ENCODE data around the gene ASCC1. TPM values are rescaled to one million over a fixed set of nuclear protein-coding genes. Genes with fewer than 3 reads are reported as not detected.

The ASCC1 gene
- total RNA-seq, 1 donor from 2014 or later = 33.9 TPM

DNA sequence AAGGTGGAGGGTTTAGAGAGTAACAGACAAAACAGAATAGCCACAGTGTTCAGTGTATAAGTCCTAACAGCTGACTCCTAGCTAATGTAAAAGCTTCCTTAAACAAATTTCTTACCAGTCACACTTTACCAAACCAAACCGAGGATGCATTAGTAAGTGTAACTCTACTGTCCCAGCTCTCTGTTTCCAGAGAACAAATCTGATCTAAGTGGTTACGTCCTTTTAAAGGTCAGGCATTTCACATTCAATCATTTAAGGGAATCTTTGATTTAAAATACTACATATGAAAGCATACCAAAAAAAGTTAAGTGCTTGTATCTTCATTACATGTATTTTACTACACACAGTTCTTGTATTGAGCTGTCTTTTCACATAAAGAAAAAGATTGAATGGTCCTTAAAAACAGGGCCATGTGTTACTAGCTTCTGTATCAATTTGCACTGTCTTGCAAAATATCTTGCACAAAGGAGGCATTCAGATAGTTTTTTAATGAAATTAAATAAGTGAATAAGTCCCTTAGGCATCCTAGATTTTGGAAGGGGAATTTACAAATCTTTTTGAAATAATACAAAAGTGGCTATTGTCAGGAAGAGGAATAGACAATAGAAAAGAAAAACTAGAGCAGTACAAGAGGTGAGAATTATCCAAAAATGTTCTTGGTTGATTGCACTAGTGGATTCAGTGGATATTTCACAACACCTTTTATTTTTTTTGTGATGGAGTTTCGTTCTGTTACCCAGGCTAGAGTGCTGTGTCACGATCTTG lies 69.3 kb downstream of the ASCC1 start:
- H2AFZ ChIP-seq (ENCODE audit: low read depth, low read length) = no peak overlapping the region
- no peak overlapping the region for H3K27ac Mint-ChIP-seq (ENCODE audit: unreplicated experiment)
- DNase-seq (ENCODE audit: low read depth) (no peak), FAIRE-seq (no peak)
- no peaks in the 10 kb centered on the region for H3K27me3 ChIP-seq (ENCODE audit: insufficient read depth, low read length)
- no peak overlapping the region for H3K4me3 Mint-ChIP-seq (ENCODE audit: unreplicated experiment)
- H3K36me3 Mint-ChIP-seq (ENCODE audit: low read depth, unreplicated experiment) = peaks cover 2% of the 10 kb centered on the region
- no peaks in the 10 kb centered on the region for H3K27me3 Mint-ChIP-seq (ENCODE audit: low read depth, unreplicated experiment)
- H3K4me3 ChIP-seq (ENCODE audit: insufficient read depth, low read depth, low read length) = no peak overlapping the region
- H3K36me3 ChIP-seq (ENCODE audit: insufficient read depth, low read length) = no peaks in the 10 kb centered on the region
- no peaks in the 10 kb centered on the region for H3K9me3 ChIP-seq (ENCODE audit: insufficient read depth, low read depth, low read length)
- no peak overlapping the region for H3K27ac ChIP-seq (ENCODE audit: low read depth, low read length)
- no peaks in the 10 kb centered on the region for H3K9me3 Mint-ChIP-seq (ENCODE audit: unreplicated experiment)
- peaks cover 13% of the 10 kb centered on the region for H3K4me1 Mint-ChIP-seq (ENCODE audit: low read depth, unreplicated experiment)
- H4K20me1 ChIP-seq (ENCODE audit: insufficient read depth, low read length) = no peaks in the 10 kb centered on the region
- H3K4me1 ChIP-seq (ENCODE audit: insufficient read depth, low read length) = no peaks in the 10 kb centered on the region
- H3K79me2 ChIP-seq (ENCODE audit: insufficient read depth, low read length) = no peaks in the 10 kb centered on the region
- TF ChIP-seq CTCF (IDR thresholded peaks at IDR 0.05; ENCODE audit: insufficient read depth, low read depth, low read length) = no peak
- TF ChIP-seq EZH2 (IDR thresholded peaks at IDR 0.05; ENCODE audit: insufficient read depth, low read length) = no peak
- H3K4me2 ChIP-seq (ENCODE audit: low read length) = no peak overlapping the region
- H3K9ac ChIP-seq (ENCODE audit: low read length) = no peak overlapping the region

- no peak overlapping the region for H3K9ac ChIP-seq (ENCODE audit: low read length)
- H3K4me2 ChIP-seq (ENCODE audit: low read length) = no peak overlapping the region
- no peaks in the 10 kb centered on the region for H4K20me1 ChIP-seq (ENCODE audit: insufficient read depth, low read length)
- H3K4me3 ChIP-seq (ENCODE audit: insufficient read depth, low read depth, low read length) = no peak overlapping the region
- DNase-seq (ENCODE audit: low read depth) (no peak), FAIRE-seq (no peak)
- H3K4me3 Mint-ChIP-seq (ENCODE audit: unreplicated experiment) = no peak overlapping the region
- H3K4me1 Mint-ChIP-seq (ENCODE audit: low read depth, unreplicated experiment) = peaks cover 13% of the 10 kb centered on the region
- no peaks in the 10 kb centered on the region for H3K27me3 Mint-ChIP-seq (ENCODE audit: low read depth, unreplicated experiment)
- no peaks in the 10 kb centered on the region for H3K79me2 ChIP-seq (ENCODE audit: insufficient read depth, low read length)
- H2AFZ ChIP-seq (ENCODE audit: low read depth, low read length) = no peak overlapping the region
- no peaks in the 10 kb centered on the region for H3K9me3 ChIP-seq (ENCODE audit: insufficient read depth, low read depth, low read length)
- H3K9me3 Mint-ChIP-seq (ENCODE audit: unreplicated experiment) = no peaks in the 10 kb centered on the region
- H3K27ac ChIP-seq (ENCODE audit: low read depth, low read length) = no peak overlapping the region
- H3K36me3 ChIP-seq (ENCODE audit: insufficient read depth, low read length) = no peaks in the 10 kb centered on the region
- peaks cover 2% of the 10 kb centered on the region for H3K36me3 Mint-ChIP-seq (ENCODE audit: low read depth, unreplicated experiment)
- TF ChIP-seq EZH2 (IDR thresholded peaks at IDR 0.05; ENCODE audit: insufficient read depth, low read length) (no peak), CTCF (IDR thresholded peaks at IDR 0.05; ENCODE audit: insufficient read depth, low read depth, low read length) (no peak)
- no peaks in the 10 kb centered on the region for H3K4me1 ChIP-seq (ENCODE audit: insufficient read depth, low read length)
- H3K27me3 ChIP-seq (ENCODE audit: insufficient read depth, low read length) = no peaks in the 10 kb centered on the region
- no peak overlapping the region for H3K27ac Mint-ChIP-seq (ENCODE audit: unreplicated experiment)
Measured at GRCh38 chr10:72146071-72146470, 70.0 kb downstream of the ASCC1 start.

- Histone ChIP-seq H3K9me3 (ENCODE audit: insufficient read depth, low read depth, low read length) (no peaks in the 10 kb centered on the region), H4K20me1 (ENCODE audit: insufficient read depth, low read length) (no peaks in the 10 kb centered on the region), H3K4me1 (ENCODE audit: insufficient read depth, low read length) (no peaks in the 10 kb centered on the region), H3K9ac (ENCODE audit: low read length) (no peak overlapping the region), H3K27ac (ENCODE audit: low read depth, low read length) (no peak overlapping the region), H3K27me3 (ENCODE audit: insufficient read depth, low read length) (no peaks in the 10 kb centered on the region), H2AFZ (ENCODE audit: low read depth, low read length) (no peak overlapping the region), H3K36me3 (ENCODE audit: insufficient read depth, low read length) (no peaks in the 10 kb centered on the region), H3K4me3 (ENCODE audit: insufficient read depth, low read depth, low read length) (no peak overlapping the region), H3K79me2 (ENCODE audit: insufficient read depth, low read length) (no peaks in the 10 kb centered on the region), H3K4me2 (ENCODE audit: low read length) (no peak overlapping the region)
- Mint-ChIP-seq H3K9me3 (ENCODE audit: unreplicated experiment) (no peaks in the 10 kb centered on the region), H3K36me3 (ENCODE audit: low read depth, unreplicated experiment) (peaks cover 2% of the 10 kb centered on the region), H3K4me1 (ENCODE audit: low read depth, unreplicated experiment) (peaks cover 13% of the 10 kb centered on the region), H3K27me3 (ENCODE audit: low read depth, unreplicated experiment) (no peaks in the 10 kb centered on the region), H3K27ac (ENCODE audit: unreplicated experiment) (no peak overlapping the region), H3K4me3 (ENCODE audit: unreplicated experiment) (no peak overlapping the region)
- DNase-seq (ENCODE audit: low read depth) = no peak
- TF ChIP-seq CTCF (IDR thresholded peaks at IDR 0.05; ENCODE audit: insufficient read depth, low read depth, low read length) = no peak
- TF ChIP-seq EZH2 (IDR thresholded peaks at IDR 0.05; ENCODE audit: insufficient read depth, low read length) = no peak
- FAIRE-seq = no peak
Measured at GRCh38 chr10:72145657-72146056, 70.4 kb downstream of the ASCC1 start.
